NAMALWA (cell line): ENCODE measurements around the gene KRTAP6-1.

Experiments
- DNase-seq: peaks from one replicate; pipeline ENCODE4 v3.0.0-alpha.2; 2015; ENCODE audit warnings: low spot score

The KRTAP6-1 gene

DNA sequence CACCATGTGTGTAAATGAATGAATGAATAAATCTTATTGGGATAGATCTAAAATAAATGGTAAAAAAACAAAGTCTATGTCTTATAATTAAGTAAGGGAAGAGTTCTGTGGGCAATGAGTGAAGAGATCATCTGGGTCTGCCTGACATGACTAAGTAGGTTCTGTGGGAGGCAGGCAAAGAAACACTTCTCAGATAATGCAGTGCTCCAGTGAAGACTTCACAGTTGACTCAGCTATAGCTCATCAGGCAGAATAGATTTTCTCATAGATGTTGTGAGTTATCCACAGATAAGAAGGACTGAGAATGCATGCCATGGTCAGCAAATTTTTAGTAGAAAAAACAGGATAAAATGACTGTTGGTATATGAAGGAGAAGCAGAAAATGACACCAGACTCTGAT lies 36.0 kb downstream of the KRTAP6-1 start:
- no peak for DNase-seq

DNA sequence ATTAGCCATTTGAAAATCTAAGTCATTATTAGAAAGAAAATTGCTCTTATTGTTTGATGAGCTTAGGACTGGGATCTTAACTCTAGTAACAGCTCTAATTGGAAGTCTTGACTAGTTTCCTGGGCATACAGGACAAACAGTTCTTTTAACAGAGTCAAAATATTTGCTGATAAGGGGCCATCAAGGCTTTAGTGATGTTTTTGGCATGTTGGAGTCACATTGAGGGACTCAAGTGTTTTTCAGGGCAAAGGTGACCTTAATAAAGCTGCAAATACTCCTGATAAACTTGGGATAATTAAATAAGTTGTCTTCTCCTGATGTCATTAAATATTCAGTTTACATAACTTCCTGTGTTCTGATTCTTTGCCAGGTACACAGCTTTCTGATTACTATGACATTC lies 46.1 kb downstream of the KRTAP6-1 start:
- DNase-seq, result no peak

DNA sequence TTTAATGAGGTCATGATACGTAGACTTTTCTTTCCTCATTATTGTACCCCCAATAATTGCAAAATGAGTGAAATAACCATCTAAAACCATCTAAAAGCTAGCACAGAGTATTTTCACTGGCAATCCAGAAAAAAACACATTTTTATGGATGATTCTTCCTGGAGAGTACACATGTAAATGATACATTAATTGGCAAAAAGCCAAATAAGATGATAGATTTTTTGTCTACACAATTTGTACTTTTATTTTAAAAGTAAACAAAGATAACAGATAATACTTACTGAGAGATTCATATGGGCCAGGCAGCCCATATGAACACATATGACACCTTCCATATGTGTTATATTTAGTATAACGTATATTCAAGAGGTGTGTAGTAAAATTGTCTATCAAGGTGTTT lies 50.1 kb downstream of the KRTAP6-1 start:
- DNase-seq, result no peak
